NCI-H1694 (cell line): ENCODE results near the gene CNP.
"Not testable (repeated sequence)": the region's sequence is repeated elsewhere in the genome, so short reads cannot be mapped to it uniquely, and the experiment has no call there.

Experiments used
- DNase-seq: peaks from one replicate; lab custom pipeline; 2025; lab: John Stamatoyannopoulos, UW

CNP gene

DNA sequence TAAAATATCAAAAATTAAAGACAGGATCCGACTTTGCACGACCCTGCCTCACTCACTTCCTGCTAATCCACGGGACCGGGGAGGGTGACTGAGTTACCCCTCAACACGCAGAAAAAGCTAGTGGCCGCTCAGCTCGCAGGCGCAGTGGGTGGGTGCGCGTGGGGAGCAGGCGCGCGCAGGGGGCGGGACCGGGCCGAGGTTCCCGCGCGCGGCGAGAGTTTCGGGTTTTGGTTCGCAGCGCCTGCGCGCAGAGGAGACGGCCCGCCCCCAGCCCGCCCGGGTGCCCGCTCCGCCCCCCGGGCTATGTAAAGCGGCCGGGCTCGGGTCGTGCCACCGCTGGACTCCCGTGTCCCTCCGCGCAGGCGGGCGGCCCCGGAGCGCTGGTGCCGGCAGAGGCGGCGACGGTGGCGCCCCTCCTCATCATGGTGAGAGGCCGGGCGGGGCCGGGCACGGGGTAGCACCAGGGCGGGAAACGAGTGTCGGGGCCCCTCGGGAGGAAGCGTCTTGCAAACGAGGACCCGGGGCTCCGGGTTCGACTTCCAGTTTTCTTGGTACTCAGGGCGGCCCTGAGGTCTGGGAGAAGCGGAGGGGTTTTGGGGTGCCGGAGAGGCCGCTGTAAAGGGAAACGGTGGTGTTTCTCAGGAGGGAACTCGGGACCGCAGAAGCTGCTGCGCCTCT lies at the start of gene CNP:
CNP (plus strand) TSS at position 333 of the 678 bp plus-strand sequence; CDS start at position 423, 90 bp downstream.
- peak; percentile 61 for DNase-seq

DNA sequence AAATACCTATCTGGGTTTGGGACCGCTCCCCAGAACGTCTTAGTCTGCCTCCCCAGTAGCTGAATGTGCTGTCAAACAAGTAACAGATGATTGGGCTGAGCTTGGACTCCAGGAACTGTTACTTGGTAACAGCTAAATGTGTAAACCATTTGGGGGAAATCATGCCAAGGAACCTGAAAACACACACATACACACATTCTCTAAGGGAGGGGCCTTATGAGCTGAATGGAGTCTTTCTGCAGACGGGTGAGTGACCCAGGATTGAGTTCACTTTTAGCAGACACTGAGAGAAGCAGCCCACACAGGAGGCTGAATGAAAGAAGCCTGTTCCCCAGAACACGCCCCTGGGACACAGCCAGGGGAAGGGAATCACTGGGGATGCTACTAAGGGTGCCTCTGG lies 49.4 kb upstream of the CNP start:
- DNase-seq = no peak

DNA sequence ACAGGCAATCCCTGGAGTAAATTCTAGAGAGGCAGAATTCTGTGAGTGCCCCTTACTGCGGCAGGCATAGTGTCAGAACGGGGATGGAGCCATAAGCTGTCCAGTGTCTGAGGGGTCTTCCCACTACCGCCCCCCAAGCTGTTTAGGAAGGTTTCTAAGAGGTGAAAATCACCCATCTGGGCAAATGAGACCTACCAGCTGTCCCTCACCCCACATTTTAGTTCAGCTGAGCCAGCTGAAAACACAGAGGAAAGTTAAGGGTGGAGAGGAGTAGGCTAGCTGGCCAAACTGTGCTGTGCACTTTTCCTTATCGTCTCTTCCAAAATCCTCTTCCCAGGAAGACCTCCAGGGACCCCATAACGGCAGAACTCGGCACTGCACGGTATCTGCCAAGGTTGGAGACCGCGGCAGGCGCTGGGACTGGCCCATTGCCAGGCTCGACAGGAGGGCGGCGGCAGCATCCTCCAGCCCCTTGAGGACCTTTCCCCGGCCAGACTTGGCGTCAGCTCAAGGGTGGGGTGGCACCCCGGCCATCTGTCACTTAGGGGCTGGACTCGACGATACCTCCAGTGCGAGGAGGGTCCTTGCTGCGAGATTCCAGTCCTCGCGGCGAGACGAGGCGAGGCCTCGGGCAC lies 48.8 kb upstream of the CNP start:
- peak; percentile 60 for DNase-seq

DNA sequence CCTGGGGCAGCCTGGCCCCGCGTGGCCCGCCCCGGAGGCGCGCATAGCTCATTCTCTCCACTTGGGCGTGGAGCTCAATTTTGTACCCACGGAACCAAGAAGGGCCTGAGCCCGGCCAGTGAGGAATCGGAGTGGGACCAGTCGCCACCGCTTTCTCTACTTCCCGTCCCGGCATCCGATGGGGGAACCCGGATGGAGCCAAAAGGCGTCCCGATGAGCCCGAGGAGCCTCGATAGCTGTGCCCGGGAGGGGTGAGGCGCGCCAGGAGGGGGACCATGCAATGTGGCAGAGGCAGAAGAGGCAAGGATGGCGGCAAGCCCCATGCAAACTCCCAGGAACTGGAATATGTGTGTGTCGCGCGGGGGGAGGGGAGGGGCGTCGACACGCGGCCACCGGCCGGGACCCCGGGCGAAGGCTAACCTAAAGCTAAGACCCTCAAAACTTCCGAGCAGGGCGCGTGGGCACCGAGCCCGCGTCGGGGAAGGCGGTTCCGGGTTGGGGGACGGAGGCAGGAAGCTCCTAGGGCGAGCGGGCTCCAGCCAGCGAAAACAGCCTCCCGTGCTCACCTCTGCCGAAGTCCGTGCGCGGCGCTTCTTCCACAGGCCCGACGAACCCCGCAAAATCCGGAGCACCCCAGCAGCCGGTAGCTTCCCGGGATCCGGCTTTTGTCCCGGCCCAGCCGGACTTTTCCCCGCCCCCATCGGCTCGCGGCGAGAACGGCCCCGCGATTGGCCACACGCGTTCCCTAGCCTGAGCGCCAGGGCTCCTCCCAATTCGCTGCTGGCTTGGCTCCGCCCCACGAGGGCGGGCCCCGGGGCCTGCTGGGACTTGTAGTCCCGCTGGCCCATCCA lies 48.1 kb upstream of the CNP start, which contains the start of gene ACLY:
ACLY (minus strand) TSS at position 638 of the 851 bp plus-strand sequence. CDS start 5,078 bp downstream, outside the sequence.
- peak; percentile 97 for DNase-seq

DNA sequence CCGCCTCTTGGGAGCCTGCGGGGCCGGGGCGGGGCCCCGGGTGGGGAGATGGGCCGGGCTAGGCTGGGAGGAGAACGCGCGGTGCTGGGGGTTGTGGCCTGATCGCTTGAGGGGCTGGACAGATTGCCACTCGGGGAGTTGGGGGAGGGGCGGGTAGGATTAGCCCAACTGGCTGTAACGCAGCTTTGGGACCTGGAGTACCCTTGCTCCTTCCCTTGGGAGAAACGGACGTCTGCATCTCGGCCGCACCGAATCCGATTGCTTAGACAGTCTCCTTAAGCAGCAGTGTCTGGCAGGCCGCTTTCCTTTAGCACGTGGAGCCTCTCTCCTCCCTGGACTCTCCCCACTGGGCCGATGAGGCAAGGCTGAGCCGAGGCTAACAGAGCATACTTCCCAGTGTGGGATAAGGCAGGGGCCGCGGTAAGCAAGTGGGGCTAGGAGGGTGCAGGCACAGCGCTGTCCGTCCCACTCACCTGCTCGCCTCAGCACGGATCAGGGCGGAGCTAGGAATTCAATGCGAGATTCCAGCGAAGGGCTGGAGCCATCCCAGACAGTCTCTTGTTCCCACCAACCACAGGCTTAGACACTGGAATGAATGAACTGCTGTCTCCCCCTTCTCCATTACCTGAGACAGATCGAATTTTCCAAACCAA lies 47.3 kb upstream of the CNP start:
- DNase-seq = peak; percentile 28

DNA sequence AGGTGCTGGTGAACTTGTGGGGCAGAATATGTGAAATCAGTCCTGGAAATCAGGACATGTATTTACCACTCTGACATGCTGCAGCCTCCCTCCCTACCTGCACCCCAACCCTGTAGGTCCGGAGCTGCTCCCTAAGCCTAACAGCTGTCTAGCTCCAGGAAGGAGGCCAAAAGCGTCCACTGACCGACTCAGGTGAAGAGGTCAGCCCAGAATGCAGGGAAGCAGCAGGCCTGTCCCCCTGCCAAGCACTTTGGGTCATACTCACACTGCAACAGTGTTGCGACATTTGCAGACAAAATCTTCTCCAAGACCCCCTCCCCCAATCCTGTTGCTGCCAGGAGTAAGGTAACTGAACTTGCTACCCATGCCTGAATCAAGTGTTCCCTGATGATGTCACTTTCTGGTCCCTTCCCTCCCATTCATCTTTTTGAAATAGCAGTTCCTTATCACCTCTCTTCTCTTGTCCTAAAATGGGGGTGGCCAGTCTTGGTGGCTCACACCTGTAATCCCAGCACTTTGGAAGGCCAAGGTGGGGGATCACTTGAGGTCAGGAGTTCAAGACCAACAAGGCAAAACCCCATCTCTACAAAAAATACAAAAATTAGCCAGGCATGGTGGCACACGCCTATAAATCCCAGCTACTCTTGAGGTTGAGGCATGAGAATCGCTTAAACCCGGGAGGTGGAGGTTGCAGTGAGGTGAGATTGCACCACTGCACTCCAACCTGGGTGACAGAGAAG lies 46.6 kb upstream of the CNP start:
- DNase-seq = no peak

DNA sequence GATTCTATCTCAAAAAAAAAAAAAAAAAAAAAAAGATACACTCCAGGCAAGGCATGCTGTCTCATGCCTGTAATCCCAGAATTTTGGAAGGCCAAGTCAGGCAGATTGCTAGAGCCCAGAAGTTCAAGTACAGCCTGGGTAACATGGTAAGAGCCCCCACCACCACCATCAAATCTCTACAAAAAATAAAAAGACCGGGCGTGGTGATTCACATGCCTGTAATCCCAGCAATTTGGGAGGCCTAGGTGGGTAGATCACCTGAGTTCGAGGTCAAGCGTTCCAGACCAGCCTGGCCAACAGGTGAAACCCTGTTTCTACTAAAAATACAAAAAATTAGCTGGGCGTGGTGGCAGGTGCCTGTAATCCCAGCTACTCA lies 46.0 kb upstream of the CNP start:
- DNase-seq = no peak

DNA sequence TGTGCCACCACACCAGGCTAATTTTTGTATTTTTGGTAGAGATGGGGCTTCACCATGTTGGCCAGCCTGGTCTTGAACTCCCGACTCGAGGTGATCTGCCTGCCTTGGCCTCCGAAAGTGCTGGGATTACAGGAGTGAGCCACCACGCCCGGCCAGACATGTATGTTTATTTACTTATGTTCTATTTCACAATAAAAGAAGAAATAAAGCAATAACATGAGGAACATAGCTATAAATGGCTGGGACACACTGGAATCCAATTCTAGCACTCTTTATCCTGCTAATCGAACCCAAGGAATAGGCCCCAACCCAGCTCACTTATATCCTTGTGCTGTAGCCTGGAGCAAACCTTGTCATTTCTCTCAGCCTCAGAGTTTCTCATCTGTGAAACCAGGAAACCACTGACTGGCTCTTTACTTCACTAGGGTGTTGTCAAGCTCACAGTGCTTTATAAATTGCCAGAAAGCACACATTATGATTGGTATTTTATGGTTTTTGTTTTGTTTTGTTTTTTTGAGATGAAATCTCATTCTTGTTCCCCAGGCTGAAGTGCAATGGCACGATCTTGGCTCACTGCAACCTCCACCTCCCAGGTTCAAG lies 40.5 kb upstream of the CNP start:
- DNase-seq = no peak

DNA sequence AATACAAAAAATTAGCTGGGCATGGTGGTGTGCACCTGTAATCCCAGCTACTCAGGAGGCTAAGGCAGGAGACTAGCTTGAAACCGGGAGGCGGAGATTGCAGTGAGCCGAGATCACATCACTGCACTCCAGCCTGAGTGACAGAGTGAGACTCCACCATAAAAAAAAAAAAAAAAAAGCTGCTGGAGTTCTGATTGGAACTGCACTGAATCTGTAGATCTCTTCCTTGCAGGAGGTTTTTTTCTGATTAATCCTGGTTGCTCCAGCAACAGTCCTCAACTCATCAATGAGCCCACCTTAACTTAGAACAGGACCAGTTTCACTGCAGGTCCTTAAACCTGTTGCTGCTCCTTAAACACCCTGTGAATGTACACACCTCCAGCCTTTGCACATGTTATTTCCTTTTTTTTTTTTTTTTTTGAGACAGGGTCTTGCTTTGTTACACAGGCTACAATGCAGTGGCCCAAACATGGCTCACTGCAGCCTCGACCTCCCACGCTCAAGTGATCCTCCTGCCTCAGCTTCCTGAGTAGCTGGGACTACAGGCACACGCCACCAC lies 37.8 kb upstream of the CNP start:
- no peak for DNase-seq

DNA sequence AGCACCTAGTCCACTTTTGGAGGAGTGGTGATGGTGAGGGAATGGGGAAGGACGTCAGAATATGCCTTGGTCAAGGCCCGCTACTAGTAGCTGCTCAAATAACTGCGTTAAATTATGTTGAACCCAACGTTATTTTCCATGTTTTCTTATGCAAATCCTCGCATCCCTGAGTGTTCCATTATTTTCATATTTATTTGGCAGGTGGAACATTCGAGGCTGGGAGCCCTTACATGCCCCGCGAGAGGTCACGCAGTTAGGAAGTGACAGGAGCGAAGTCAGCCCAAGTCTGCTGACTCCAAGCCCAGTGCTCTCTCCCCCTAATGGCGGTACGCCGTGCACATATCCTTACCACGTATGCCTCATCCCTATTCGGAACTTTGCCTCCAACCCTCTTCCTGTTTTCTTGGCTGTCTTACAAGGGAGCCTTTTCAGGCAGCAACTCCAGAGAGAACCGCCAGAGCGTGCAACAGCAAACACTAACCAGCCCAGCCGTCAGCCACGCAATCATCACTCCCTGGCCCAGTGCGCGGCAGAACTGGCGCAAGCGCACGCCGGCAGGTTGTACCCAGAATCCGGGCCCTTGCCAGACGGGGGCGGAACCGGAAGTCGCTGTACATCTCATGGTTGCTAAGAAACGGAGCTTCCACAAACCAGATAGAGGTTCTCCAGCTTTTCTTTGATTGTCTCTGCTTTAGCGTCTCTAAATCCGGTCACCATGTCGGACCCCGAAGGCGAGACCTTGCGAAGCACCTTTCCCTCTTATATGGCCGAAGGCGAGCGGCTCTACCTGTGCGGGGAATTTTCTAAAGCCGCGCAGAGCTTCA lies 36.4 kb upstream of the CNP start, which contains the start of gene ODAD4:
ODAD4 (plus strand) TSS at position 609 of the 824 bp plus-strand sequence; CDS start at position 716, 107 bp downstream.
- DNase-seq = peak; percentile 95

DNA sequence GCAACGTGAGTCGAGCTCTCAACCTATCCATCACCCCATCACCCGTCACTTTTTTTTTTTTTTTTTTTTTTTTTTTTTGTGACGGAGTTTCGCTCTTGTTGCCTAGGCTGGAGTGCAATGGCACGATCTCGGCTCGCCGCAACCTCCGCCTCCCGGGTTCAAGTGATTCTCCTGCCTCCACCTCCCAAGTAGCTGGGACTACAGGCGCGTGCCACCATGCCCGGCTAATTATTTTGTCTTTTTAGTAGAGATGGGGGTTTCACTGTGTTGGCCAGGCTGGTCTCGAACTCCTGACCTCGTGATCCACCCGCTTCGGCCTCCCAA lies 35.8 kb upstream of the CNP start:
- not testable (repeated sequence) for DNase-seq

DNA sequence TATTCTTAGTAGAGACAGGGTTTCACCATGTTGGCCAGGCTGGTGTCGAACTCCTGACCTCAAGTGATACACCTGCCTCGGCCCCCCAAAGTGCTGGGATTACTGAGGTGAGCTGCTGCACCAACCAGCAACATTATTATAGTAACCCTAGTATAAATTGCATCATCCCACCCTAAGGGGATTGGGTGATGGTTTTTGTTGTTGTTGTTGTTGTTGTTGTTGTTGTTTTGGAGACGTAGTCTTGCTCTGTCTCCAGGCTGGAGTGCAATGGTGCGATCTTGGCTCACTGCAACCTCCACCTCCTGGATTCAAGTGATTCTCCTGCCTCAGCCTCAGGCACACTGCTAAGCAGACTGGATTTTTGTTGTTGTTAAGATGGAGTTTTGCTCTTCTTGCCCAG lies 34.9 kb upstream of the CNP start:
- DNase-seq = not testable (repeated sequence)

DNA sequence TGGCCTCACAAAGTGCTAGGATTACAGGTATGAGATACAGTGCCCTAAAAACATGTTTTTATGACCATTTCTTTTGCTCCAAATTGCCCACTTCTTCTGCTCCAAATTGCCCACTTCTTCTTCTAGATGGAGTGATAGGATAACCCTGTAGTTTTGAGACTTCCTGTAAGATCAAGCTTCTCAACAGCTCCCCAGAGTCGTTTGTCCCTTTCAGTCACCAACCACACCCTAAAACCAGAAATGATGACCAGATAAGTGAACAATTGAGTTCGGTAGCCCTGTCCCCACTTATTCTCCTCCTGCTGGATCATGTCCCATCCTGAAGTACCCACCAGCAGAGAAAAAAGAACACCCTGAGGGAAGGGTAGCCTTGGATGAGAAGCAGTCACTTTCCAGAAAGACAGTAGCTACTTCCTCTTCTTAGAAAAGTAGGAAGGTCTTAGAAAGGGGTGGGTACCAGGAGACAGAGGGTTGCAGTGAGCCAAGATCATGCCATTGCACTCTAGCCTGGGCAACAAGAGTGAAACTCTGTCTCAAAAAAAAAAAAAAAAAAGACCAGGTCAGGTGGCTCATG lies 33.7 kb upstream of the CNP start:
- DNase-seq = no peak

DNA sequence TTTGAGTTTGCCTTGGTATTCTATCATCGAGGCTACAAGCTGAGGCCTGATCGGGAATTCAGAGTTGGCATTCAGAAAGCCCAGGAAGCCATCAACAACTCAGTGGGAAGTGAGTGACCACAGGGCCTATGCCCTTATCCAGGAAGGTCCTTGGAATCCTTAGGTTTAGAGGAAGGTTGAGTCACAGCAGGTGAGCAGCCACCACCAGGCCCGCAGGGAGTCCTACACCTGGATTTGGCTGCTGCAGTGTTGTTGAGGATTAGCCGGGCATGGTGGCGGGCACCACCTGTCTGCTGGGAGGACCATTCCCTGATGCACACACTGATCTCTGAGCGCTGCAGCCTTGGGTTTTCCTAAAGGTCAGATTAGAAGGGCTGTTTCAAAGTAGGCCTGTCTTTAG lies 31.0 kb upstream of the CNP start:
- no peak for DNase-seq

DNA sequence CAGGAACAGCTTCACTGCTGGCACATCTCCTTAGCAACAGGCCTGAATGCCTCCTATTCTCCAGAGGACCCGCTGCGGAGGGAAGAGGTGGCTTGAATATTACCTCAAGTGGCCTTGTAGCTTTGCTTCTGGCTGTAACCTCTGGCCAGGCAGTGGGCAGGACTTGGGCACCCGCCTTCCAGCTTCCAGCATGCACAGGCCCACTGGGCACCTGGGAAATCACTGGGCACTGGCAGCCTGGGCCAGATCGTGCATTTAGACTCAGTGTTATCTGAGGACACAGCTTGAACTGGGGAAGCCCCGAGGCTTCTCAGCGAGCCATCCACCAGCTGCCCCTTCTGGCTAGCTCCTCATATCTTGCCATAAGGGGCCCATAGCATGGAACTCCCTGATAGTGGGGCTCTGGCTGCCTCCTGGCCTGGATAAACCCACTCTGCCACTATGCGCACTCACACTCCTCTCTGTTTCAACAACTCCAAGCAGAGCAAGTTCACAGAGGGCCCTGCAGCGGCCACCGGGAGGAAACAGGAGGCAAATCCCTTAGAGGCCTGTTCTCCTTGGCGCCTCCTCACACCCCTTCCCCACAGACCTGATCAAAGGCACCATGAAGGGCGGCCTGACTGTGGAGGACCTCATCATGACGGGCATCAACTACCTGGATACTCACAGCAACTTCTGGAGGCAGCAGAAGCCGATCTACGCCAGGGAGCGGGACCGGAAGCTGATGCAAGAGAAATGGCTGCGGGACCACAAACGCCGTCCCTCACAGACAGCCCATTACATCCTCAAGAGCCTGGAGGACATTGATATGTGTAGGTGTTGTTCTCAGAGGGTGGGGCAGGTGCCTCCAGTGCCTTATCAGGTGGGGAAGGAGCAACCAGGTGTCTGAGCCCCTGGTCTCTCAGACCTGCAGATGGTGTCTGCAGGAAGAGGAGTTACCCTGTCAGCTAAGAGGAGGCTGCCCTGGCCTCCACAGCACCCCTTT lies 28.3 kb upstream of the CNP start:
- peak; percentile 8 for DNase-seq

DNA sequence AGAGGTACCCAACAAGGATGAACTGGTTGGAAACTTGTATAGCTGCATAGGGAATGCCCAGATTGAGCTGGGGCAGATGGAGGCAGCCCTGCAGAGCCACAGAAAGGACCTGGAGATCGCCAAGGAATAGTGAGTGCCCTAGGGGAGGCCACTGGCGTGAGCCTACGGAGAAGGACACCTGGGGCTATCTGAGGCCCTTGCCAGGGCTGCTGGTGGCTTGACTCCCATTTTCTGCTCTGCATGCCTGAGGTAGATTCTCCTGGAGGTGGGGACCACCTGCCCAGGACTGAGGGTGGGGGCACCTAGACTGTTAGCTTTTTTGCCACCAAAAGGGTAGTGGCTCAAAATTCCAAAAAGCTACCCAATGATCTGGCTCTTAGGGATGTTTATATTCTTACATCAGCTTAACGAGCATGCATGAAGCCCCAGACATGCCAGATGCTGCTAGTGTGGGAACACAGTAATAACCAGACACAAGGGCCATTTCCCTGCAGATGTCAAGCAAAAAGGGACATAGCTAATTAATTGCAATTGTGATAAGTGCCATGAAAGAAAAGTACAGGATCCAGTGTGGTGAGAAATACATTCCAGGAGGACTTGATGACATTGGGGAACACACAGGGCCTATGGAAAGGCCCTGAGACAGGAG lies 27.4 kb upstream of the CNP start:
- peak; percentile 75 for DNase-seq

DNA sequence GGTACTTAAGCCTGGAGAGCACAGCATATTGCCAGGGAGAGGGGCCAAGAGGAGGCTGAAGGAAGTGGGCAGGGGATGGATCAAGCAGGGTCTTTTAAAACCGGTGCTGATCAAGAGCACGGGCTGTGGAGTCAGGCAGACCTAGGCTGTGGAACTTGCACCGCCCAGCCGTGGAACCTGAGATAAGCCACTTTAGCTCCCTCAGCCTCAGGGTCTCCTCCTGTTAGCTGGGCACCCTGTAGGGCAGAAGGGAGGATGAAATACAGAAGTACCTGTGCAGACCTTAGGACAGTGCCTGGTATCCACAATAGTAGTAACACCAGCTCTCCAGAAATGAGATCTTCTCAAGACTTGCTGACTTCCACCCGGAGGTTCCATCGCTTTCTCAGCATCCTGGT lies 26.9 kb upstream of the CNP start:
- DNase-seq = no peak

DNA sequence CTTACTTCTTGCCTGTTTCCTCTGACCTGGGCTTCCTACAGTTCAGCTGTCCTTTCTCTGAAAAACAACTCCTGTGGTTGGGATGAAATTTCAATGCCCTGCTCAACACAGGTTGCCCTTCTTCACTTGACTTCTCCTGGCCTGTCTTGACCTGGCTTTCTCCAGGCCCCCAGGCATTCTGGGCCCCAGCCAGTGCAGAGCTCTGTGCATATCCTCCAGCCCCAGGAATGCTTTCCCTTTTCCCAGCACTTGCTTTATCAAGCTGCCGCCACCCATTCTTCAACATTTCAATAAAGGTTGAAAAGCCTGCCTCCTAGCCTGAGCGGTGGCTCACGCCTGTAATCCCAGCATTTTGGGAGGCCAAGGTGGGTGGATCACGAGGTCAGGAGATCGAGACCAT lies 25.4 kb upstream of the CNP start:
- no peak for DNase-seq
